RPMI8226 (cell line): ENCODE measurements around the gene SUGCT.

Source experiments
- DNase-seq: peaks from one replicate; pipeline ENCODE4 v3.0.0-alpha.2; 2015

SUGCT gene

DNA sequence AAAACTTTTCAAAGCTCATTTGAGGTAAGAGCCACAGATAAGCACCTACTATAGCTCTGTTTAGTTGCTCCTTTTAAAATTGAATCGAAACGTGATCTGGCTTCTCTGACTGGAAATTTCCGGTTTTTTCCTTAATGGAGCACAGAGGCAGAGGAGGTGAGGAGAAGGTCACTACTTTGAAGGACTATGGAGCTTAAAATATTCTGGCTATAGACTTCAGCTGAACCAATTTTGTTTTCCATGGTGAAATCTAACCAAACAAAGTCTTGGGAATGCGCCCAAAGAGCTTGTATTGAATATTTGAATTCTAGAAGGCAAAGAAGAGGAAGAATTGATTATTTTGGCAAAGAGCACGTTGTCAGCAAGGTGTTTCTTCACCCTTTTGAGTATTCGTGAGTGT, 711.1 kb downstream of the SUGCT start:
- no peak for DNase-seq

DNA sequence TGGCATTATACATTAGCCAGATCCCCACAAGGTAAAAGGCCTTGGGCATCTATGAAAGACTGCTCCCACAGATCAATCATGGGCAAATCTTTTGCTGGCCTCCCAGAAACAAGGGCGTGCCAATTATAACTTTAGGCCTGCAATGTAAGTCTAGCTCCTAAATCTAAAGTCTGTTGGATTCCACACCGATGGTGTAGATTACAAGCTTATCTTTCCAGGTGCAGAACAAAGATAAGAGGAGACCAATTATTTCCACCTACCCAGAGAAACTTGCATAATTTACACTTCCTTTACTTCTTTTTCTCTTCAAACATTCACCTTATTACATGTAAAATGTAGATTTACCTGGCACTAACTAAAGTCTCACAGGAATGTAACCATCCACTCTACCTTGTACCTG, 713.1 kb downstream of the SUGCT start:
- DNase-seq = no peak

DNA sequence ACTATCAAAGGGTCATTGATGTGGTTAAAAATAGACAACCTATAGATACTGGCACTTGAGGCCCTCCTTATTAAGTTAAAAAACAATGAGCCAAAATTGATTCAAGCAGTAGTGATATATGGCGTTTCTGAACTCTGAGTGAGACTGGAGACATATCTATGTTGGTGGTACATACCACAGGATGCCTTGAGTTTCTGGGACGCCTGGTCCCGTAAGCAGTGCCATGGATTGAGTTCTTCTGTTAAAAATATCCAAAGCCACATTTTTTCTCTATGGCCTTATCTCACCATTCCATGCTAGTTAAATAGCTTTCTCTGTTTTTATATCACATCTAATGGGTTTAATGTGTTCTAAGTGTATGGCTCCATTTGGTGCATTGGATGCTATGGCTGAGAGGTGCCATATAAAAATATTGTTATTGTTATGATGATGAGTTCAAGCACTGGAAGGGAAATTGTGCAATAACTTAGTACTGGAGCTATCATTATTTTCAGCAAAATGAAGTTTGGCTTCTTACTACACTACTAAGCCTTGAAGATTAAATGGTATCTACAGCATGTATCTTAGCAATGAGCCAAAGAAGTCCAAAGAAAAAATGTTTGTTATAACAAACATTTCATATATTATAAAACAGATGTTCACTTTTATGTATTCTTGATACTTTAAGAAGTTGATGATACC, 713.9 kb downstream of the SUGCT start:
- no peak for DNase-seq

GRCh38 chr7:40850017-40850416, 715.2 kb downstream of the SUGCT start:
- DNase-seq = no peak

DNA sequence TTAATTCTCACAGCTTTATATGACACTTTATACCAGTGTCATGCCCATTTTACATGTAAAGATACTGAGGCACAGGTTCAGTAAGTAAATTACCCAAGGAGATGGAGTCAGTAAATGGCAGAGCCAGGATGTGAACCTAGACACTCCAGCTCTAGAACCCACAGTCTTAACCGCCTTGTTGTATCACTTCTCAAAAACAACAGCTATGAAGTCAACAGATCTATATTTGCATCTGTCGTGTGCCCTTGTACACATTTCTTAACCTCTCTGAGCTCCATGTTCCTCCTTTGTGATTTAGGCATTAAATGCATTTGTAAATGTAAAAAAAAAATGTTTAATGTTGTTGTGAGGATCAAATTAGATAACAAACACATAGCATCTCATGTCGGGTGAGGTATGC, 716.2 kb downstream of the SUGCT start:
- DNase-seq = no peak

- DNase-seq = no peak
These were observed 724.3 kb downstream of the SUGCT start for GRCh38 chr7:40859076-40859475.

DNA sequence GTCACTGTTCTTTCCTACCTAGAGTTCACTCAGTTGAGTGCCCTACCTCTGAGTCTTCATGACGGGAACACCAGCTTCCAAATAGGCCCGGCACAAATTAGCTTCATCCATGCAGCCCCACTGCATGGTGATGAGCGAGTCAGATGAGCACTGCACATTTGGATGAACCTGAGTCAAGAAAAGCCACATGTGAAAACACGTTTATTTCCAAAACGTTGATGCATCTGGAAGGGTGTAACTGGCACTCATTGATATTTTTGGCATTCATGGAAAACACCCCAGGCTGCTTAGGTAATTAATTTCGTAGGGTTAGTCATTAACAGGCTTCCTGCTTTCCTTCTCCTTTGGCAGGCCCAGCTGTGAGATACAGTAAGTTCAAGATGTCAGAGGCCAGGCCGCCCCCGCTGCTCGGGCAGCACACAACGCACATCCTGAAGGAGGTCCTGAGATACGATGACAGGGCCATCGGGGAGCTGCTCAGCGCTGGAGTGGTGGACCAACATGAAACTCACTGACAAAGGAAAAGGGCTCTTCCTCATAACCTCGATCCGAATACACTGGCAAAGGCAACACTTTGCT, 725.2 kb downstream of the SUGCT start:
- no peak for DNase-seq

DNA sequence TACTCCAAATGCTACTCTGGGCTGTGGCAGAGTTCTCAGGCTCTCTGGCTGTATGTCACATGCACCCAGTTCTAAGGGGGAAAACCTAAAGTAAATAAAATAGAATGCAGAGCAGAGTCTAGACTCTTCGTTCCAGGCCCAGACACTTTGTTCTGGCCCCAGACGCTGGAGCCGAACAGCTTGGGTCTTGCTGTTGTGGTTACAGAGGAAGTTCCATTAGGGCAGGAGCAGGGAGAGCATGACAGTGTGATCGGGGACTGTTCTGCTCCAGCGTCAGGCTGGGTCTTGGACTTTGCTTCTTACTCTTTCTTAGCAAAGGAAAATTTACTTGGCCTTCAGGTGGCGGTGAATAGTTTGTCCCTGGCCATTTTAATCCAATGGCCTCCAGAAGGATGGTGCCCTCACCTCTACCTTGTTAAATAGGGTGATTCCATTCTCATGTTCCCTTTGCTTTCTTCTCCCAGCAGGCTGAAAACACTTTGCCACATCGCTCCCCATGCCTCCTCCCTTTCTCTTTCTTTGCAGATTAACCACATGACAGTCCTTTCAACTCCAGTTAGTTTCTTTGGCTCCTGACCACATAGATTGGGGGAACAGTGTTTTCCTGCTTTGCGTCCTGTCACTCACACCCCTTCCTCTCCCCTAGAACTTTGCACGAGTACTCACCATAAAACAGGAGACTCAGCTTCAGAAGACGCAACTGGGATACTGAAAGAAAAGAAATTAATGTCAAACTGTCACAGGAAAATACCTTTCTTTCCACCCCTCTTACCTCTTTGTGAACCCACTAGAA, 730.8 kb downstream of the SUGCT start:
- no peak for DNase-seq

- no peak for DNase-seq
These were observed 731.8 kb downstream of the SUGCT start for GRCh38 chr7:40866601-40867000.

GRCh38 chr7:40870108-40870507, 735.3 kb downstream of the SUGCT start:
- DNase-seq = no peak

GRCh38 chr7:40873248-40873647, 738.4 kb downstream of the SUGCT start:
- DNase-seq = no peak

GRCh38 chr7:40874756-40875155, 740.0 kb downstream of the SUGCT start:
- DNase-seq = no peak

- no peak for DNase-seq
These were observed 741.8 kb downstream of the SUGCT start for GRCh38 chr7:40876601-40877000.

- DNase-seq = no peak
These were observed 745.2 kb downstream of the SUGCT start for GRCh38 chr7:40879941-40880543.

GRCh38 chr7:40880581-40880980, 745.8 kb downstream of the SUGCT start:
- DNase-seq = no peak

- DNase-seq = no peak
These were observed 746.7 kb downstream of the SUGCT start for GRCh38 chr7:40881405-40881926.

DNA sequence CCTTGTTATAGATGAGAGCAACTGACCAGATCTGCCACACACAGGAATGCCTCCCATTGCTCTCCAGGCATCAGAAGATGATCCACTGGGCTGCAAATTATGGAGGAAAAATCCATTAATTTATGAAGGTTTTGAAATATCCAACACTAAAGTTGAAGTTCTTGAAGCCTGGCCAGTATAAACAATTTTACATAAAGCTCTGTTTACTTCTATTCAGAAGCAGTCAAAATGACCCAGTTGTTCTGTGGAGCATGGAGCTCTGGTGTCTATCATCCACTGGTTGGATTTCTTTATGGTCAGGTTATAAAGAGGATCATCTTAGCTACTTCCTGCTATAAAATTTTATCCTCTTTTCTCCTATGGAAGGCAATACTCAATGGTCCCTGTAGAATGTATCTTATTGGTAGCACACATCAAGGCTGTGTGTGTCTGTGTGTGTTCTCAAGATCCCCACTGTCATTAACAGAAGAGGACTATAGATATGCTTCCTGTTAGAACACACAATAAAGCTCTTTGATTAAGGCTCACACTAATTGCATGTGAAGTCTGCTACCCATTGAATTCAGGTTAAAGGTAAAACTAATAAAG, 747.4 kb downstream of the SUGCT start:
- DNase-seq = no peak

DNA sequence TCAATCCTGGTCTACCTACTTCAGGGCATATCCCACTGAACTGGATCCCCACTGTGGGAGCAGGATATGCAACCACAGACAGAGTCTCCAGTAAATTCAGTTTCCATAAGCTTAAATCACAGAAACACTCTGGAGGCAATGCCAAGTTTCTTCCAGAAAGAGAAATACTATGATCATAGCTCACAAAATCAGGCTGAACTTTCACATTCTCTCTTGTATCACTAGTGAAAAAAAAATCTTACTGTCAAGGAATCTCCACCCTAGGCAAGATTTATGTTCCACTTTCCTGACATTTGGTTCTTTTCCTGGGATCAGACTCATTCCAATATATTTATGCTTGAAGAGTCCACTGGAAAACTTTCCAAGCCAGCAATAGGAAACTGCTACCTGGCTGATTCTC, 749.0 kb downstream of the SUGCT start:
- no peak for DNase-seq

GRCh38 chr7:40884241-40884640, 749.4 kb downstream of the SUGCT start:
- no peak for DNase-seq

GRCh38 chr7:40885503-40885902, 750.7 kb downstream of the SUGCT start:
- DNase-seq = no peak

DNA sequence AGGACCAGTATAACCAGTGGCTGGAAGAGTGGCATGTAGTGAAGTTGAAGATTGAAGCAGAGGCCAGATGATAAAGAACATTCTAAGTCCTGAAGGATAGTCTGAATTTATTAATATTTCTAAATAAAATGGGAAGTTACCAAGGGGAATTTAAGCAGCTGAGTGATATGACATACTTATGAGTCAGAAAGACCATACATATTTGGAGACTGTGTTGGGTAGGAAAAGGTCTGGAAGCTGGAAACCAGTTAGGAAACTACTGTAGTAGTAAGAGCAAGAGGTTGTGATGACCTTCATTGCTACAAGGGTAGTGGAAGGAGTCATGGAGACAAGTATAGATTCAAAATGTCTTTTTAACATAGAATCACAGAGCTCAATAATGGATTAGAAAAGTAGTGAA, 752.3 kb downstream of the SUGCT start:
- DNase-seq = no peak

DNA sequence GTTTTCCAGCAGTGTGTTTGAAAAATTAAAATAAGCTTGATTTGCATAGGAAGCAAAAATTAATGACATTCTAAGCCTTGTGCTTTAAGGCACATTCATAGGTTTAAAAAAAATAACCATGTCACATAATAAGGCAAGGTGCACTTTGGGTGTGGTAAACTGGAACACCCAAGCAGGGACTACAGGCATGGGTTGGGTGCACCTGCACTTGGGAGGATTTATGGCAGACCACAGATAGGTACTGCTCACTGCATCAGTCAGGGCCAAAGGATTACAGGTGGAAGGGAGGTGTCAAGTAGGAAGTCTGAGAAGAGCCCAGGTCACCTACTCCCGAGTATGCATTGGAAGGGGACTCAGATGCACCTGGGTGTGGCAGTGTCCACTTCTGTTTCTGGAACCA, 753.7 kb downstream of the SUGCT start:
- DNase-seq = no peak

DNA sequence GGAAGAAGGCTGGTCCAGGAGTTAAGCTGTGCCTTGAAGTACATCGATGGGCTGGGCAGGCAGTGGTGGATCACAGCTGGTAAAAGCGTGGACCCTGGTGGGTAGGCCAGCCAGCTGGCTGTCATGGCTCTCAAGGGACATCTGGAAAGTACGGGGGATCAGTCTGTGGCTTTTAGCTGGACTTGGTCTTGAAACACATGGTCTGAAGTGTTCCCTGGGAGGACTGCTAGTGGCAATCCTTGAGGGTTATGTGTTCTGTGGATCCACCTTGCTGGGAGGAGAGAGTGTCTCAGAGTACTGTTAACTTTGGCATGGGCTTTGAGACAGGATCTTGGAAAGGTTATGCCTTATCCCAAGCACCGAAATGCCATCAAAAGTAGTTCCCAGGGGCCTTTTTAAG, 754.3 kb downstream of the SUGCT start:
- no peak for DNase-seq
